HepG2 (cell line): Measurements from ENCODE around the gene BCAS1. TPM values are rescaled to one million over a fixed set of nuclear protein-coding genes. Genes with fewer than 3 reads are reported as not detected.
A peak's percentile ranks its signal among the peaks of the same experiment; 100 is the strongest.

Source experiments
- ATAC-seq: fragments of 200-7000 bp; cut with Tn5 transposase; 3 replicates; pipeline ENCODE4 v1.9.1; 2020; ENCODE audit warnings: mild to moderate bottlenecking, moderate library complexity
- BruUV-seq: library from RNA; stranded (reverse); fragments of 400-500 nt; replicated peaks from 2 replicates; lab custom pipeline; 2021; lab: Mats Ljungman, UMichigan
- CTCF ChIA-PET: fragments of 300-600 bp; formaldehyde crosslinking; extraction: SDS; loops from one replicate; lab custom pipeline; 2021; ENCODE audit warnings: low total read pairs, inconsistent platforms, low intra/inter-chr PET ratio; lab: Yijun Ruan, JAX
- POLR2A ChIA-PET: fragments of 350-600 bp; sonication (Branson Sonifier 250); formaldehyde crosslinking; loops from one replicate; lab custom pipeline; 2020; ENCODE audit warnings: antibody characterized with exemption, inconsistent platforms; lab: Yijun Ruan, JAX
- DNase-seq: peaks from one replicate; pipeline ENCODE4 v3.0.0-alpha.2; 2015; ENCODE audit warnings: low spot score
- FAIRE-seq: peaks from 3 replicates; lab custom pipeline; 2011; peaks lifted over from hg19 to GRCh38; lab: Jason Lieb, UNC
- H2AFZ ChIP-seq: one replicate; pipeline ENCODE4 v1.6.1; 2011; ENCODE audit warnings: low read length, inconsistent platforms
- H3K27ac ChIP-seq: fragments of 300-600 bp; 3 replicates; pipeline ENCODE4 v1.8.0; 2011; ENCODE audit warnings: mixed run types, mild to moderate bottlenecking, mixed read lengths, low read length, inconsistent platforms; ENCODE audit not compliant: insufficient read depth; ENCODE audit errors: extremely low read length
- H3K27me3 ChIP-seq, 2 experiments: fragments of 200-600 bp in 1 of 2; 2 replicates in 1 of 2; 3 replicates in 1 of 2; pipeline versions ENCODE4 v1.6.0 to v1.8.0; 2011; ENCODE audit warnings: low read length in 2 of 2, mild to moderate bottlenecking in 2 of 2, moderate library complexity in 2 of 2, inconsistent platforms in 1 of 2; ENCODE audit not compliant: insufficient read depth in 2 of 2, control insufficient read depth in 1 of 2
- H3K36me3 ChIP-seq, 2 experiments: fragments of 200-600 bp in 1 of 2; replicated peaks in 1 of 2; 2 replicates in 1 of 2; 3 replicates in 1 of 2; pipeline versions ENCODE4 v1.5.1 to v1.8.0; 2011; ENCODE audit warnings: low read length in 2 of 2, inconsistent platforms in 1 of 2; ENCODE audit not compliant: insufficient read depth in 2 of 2, control insufficient read depth in 1 of 2
- H3K4me1 ChIP-seq: 2 replicates; pipeline ENCODE4 v1.5.1; 2012; ENCODE audit warnings: low read length, inconsistent platforms; ENCODE audit not compliant: insufficient read depth
- H3K4me2 ChIP-seq: 2 replicates; pipeline ENCODE4 v1.6.0; 2011; ENCODE audit warnings: low read depth, low read length, inconsistent platforms
- H3K4me3 ChIP-seq, 3 experiments: fragments of 200-600 bp in 1 of 3; sonication (generic), shearing (Covaris generic) in 1 of 3; replicated peaks in 1 of 3; 2 replicates each; pipeline ENCODE4 v1.5.1; 2011 to 2016; ENCODE audit warnings: low read length in 3 of 3, inconsistent platforms in 2 of 3, low read depth in 2 of 3, mild to moderate bottlenecking in 2 of 3, control low read depth in 1 of 3, mixed read lengths in 1 of 3; ENCODE audit not compliant: insufficient read depth in 1 of 3
- H3K79me2 ChIP-seq: one replicate; pipeline ENCODE4 v1.6.1; 2011; ENCODE audit warnings: low read length, inconsistent platforms; ENCODE audit not compliant: insufficient read depth
- H3K9ac ChIP-seq: 2 replicates; pipeline ENCODE4 v1.6.0; 2011; ENCODE audit warnings: mild to moderate bottlenecking, low read depth, low read length, inconsistent platforms; ENCODE audit not compliant: insufficient read depth
- H3K9me3 ChIP-seq: 2 replicates; pipeline ENCODE4 v1.5.1; 2012; ENCODE audit warnings: mild to moderate bottlenecking, low read length
- H4K20me1 ChIP-seq: 2 replicates; pipeline ENCODE4 v1.6.0; 2011; ENCODE audit warnings: inconsistent platforms, mild to moderate bottlenecking, low read length, moderate library complexity; ENCODE audit not compliant: insufficient read depth
- ATF7 ChIP-seq, 2 experiments: fragments of 450-650 bp in 1 of 2; sonication (generic) in 1 of 2; formaldehyde crosslinking in 1 of 2; IDR thresholded peaks; 2 replicates each; pipeline versions ENCODE4 v1.4.0 to v1.6.1; 2016 to 2020; ENCODE audit warnings: antibody characterized with exemption in 1 of 2, mild to moderate bottlenecking in 1 of 2, missing genetic modification reagents in 1 of 2
- HDAC6 ChIP-seq: fragments of 200-600 bp; sonication (generic); IDR thresholded peaks from 2 replicates; pipeline ENCODE4 v1.7.0; 2017; ENCODE audit warnings: mild to moderate bottlenecking, antibody characterized with exemption, low read length, low read depth
- HMG20B ChIP-seq: conservative IDR thresholded peaks from 2 replicates; pipeline ENCODE4 v1.6.1; 2016; ENCODE audit warnings: missing genetic modification reagents, missing compliant biosample characterization
- NCOA2 ChIP-seq: sonication (generic); formaldehyde crosslinking; IDR thresholded peaks from 2 replicates; pipeline ENCODE4 v1.8.0; 2022; ENCODE audit warnings: inconsistent platforms
- NR2F6 ChIP-seq, 2 experiments: IDR thresholded peaks; 2 replicates each; pipeline ENCODE4 v1.6.1; 2016; ENCODE audit warnings: antibody characterized with exemption in 1 of 2, mild to moderate bottlenecking in 1 of 2
- RARA ChIP-seq: IDR thresholded peaks from 2 replicates; pipeline ENCODE4 v1.6.1; 2016; ENCODE audit warnings: missing genetic modification reagents, missing compliant biosample characterization
- SAP130 ChIP-seq: IDR thresholded peaks from 2 replicates; pipeline ENCODE4 v1.6.1; 2016; ENCODE audit warnings: low read depth
- SNRNP70 ChIP-seq: fragments of 200-400 bp; formaldehyde crosslinking; IDR thresholded peaks from 2 replicates; pipeline ENCODE4 v1.6.1; 2017; ENCODE audit warnings: mild to moderate bottlenecking, low read depth, low read length, moderate library complexity
- SOX13 ChIP-seq, 3 experiments: fragments of 450-650 bp in 1 of 3; sonication (generic) in 1 of 3; formaldehyde crosslinking in 1 of 3; IDR thresholded peaks in 2 of 3; conservative IDR thresholded peaks in 1 of 3; 2 replicates each; pipeline versions ENCODE4 v1.5.0 to v1.6.1; 2016 to 2020; ENCODE audit warnings: antibody characterized with exemption in 1 of 3, mild to moderate bottlenecking in 1 of 3, missing compliant biosample characterization in 1 of 3, missing genetic modification reagents in 1 of 3, moderate library complexity in 1 of 3
- STAT5B ChIP-seq: sonication (generic); formaldehyde crosslinking; IDR thresholded peaks from 2 replicates; pipeline ENCODE4 v1.4.0; 2020; ENCODE audit warnings: missing genetic modification reagents
- THAP11 ChIP-seq: IDR thresholded peaks from 2 replicates; pipeline ENCODE4 v1.6.1; 2016; ENCODE audit warnings: missing biosample characterization, missing genetic modification reagents
- ZBTB1 ChIP-seq: sonication (generic); formaldehyde crosslinking; IDR thresholded peaks from 2 replicates; pipeline ENCODE4 v1.4.0; 2020; ENCODE audit warnings: missing genetic modification reagents, borderline replicate concordance
- ZBTB49 ChIP-seq: sonication (generic); formaldehyde crosslinking; IDR thresholded peaks from 2 replicates; pipeline ENCODE4 v1.4.0; 2020; ENCODE audit warnings: missing genetic modification reagents, borderline replicate concordance
- ZNF101 ChIP-seq: sonication (generic); formaldehyde crosslinking; IDR thresholded peaks from 2 replicates; pipeline ENCODE4 v1.4.0; 2020; ENCODE audit warnings: mild to moderate bottlenecking, low read depth, missing genetic modification reagents, borderline replicate concordance
- ZNF232 ChIP-seq: sonication (generic); formaldehyde crosslinking; IDR thresholded peaks from 2 replicates; pipeline ENCODE4 v1.4.0; 2020; ENCODE audit warnings: missing genetic modification reagents, borderline replicate concordance
- ZNF34 ChIP-seq: sonication (generic); formaldehyde crosslinking; IDR thresholded peaks from 2 replicates; pipeline ENCODE4 v1.4.0; 2020; ENCODE audit warnings: mild to moderate bottlenecking, missing genetic modification reagents, borderline replicate concordance
- ZNF570 ChIP-seq: sonication (generic); formaldehyde crosslinking; IDR thresholded peaks from 2 replicates; pipeline ENCODE4 v1.4.0; 2020; ENCODE audit warnings: mild to moderate bottlenecking, missing genetic modification reagents, borderline replicate concordance
- ZSCAN22 ChIP-seq: sonication (generic); formaldehyde crosslinking; IDR thresholded peaks from 2 replicates; pipeline ENCODE4 v1.4.0; 2020; ENCODE audit warnings: mild to moderate bottlenecking, missing genetic modification reagents
- ZSCAN29 ChIP-seq: sonication (generic); formaldehyde crosslinking; conservative IDR thresholded peaks from 2 replicates; pipeline ENCODE4 v1.4.0; 2020; ENCODE audit warnings: mild to moderate bottlenecking, missing genetic modification reagents
- ZSCAN9 ChIP-seq: IDR thresholded peaks from 2 replicates; pipeline ENCODE4 v1.6.1; 2016; ENCODE audit warnings: borderline replicate concordance
- in situ Hi-C: cut with HindIII; loops from 2 replicates; pipeline ENCODE4 v1.10.0; 2017; ENCODE audit warnings: low pct_unique_long_range_greater_than_20kb; ENCODE audit not compliant: extremely low pct_ligation_motif_present
- intact Hi-C: fragments of 100-400 bp; cut with micrococcal nuclease; formaldehyde crosslinking; loops from one replicate; pipeline ENCODE4 v1.10.0; 2022; ENCODE audit not compliant: unreplicated experiment
- polyA plus RNA-seq, 8 experiments: library from polyadenylated mRNA; depleted of rRNA in 3 of 8; stranded (reverse) in 7 of 8; unstranded in 1 of 8; fragments of >200 nt; fragmentation: Illumina TruSeq in 4 of 8; extraction: Trizol in 4 of 8; gene quantifications; 2 replicates each; pipeline versions ENCODE4 v1.2.1 to v1.2.3, GENCODE V29; 2011 to 2016; ENCODE audit warnings: low read depth in 4 of 8, missing spikeins in 1 of 8, mixed read lengths in 1 of 8; ENCODE audit not compliant: insufficient read depth in 1 of 8
- total RNA-seq, 5 experiments: library from RNA; depleted of rRNA; stranded (reverse); fragments of >200 nt; fragmentation: Illumina TruSeq; extraction: Trizol; gene quantifications; 2 replicates each; pipeline ENCODE4 v1.2.3, GENCODE V29; 2016; ENCODE audit warnings: low read depth in 1 of 5
- TF ChIP-seq, protein P1 (sequence below): sonication (generic); formaldehyde crosslinking; IDR thresholded peaks from 2 replicates; pipeline ENCODE4 v1.4.0; 2020; ENCODE audit warnings: missing genetic modification reagents, borderline replicate concordance

Gene BCAS1
- total and polyA plus RNA-seq, 2 of the 13 experiments (the other 11 are each of a cell fraction or from before 2014, with no cell fraction given): 0.55 to 0.91 TPM

DNA sequence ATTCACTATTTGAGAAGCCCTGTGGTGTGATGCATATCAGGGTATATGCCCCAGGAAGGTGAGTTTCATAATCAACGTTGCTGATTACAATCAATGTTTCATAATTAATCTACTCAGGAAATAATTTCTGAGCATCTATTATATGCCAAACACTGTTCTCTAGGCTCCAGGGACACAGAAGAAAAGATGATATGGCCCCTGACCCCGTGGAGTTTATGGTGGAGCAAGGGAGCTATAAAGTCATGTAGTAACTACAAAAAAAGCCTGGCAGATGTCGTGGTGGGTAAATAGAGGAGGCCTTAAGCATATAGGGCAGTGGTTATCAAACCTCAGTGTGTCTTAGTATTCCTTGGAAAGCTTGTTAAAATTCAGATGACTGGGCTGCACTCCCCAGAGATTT, 40.1 kb upstream of the BCAS1 start (continued):
- TF ChIP-seq ZSCAN22 (0 out of 2 replicates have a peak, but pooled peaks have one; percentile 53), HDAC6 (no peak), ZNF101 (0 out of 2 replicates have a peak, but pooled peaks have one; percentile 48), THAP11 (CRISPR knock-in tag) (0 out of 2 replicates have a peak, but pooled peaks have one; percentile 0), ZSCAN29 (peak; percentile 58; the same call in 1 of the 2 replicates), ZNF34 (CRISPR knock-in tag) (peak; percentile 83; the same call in 1 of the 2 replicates)

- H3K4me1 ChIP-seq: peaks cover 97% of the 10 kb centered on the region
- no peak overlapping the region for H3K9ac ChIP-seq
- no TSS peak for BruUV-seq
- H3K9me3 ChIP-seq: 0 out of 2 replicates have a peak, but pooled peaks cover 4% of the 10 kb centered on the region
- H3K4me2 ChIP-seq: no peak overlapping the region
- in situ Hi-C loops: no loop called here
- H2AFZ ChIP-seq: no peak overlapping the region
- peak overlapping the region; percentile 10 for H3K27ac ChIP-seq
- no peak overlapping the region for H3K4me3 ChIP-seq
- no peaks in the 10 kb centered on the region for H3K27me3 ChIP-seq
- no peak for FAIRE-seq
- no peak for ATAC-seq
- peak; percentile 66 for DNase-seq
- H4K20me1 ChIP-seq: no peaks in the 10 kb centered on the region
- intact Hi-C loops: no loop called here
- ChIA-PET CTCF (no interaction called here), POLR2A (interaction anchor here (1.1 to 11.5 kb wide), 6 partner anchors 13 to 310 kb away, joined by 3 to 287 read pairs (median 20); partner anchors contain the start of gene CYP24A1)
- H3K36me3 ChIP-seq: no peaks in the 10 kb centered on the region
- H3K79me2 ChIP-seq: no peaks in the 10 kb centered on the region
- TF ChIP-seq STAT5B (no peak), ZNF570 (no peak), NCOA2 (CRISPR knock-in tag) (peak; percentile 32; the same call in 1 of the 2 replicates), ZSCAN9 (CRISPR knock-in tag) (0 out of 2 replicates have a peak, but pooled peaks have one; percentile 21), SOX13 (IDR thresholded peaks at IDR 0.05) (no peak), SOX13 (CRISPR knock-in tag; conservative IDR thresholded peaks at IDR 0.05 in 1 of 2, IDR thresholded peaks at IDR 0.05 in 1 of 2) (peak in 1 of 2 experiments; percentile 52; a peak in 1 of 4 replicates), SAP130 (CRISPR knock-in tag) (peak; percentile 37), HMG20B (CRISPR knock-in tag) (no peak), NR2F6 (IDR thresholded peaks at IDR 0.05) (no peak), NR2F6 (CRISPR knock-in tag; IDR thresholded peaks at IDR 0.05) (0 out of 2 replicates have a peak, but pooled peaks have one; percentile 39), ZBTB49 (CRISPR knock-in tag) (no peak), ATF7 (IDR thresholded peaks at IDR 0.05) (peak; percentile 40), ATF7 (CRISPR knock-in tag; IDR thresholded peaks at IDR 0.05) (no peak), ZNF232 (CRISPR knock-in tag) (no peak), ZBTB1 (CRISPR knock-in tag) (no peak), RARA (CRISPR knock-in tag) (peak; percentile 46; the same call in 1 of the 2 replicates), SNRNP70 (no peak)
- TF ChIP-seq, protein P1, sequence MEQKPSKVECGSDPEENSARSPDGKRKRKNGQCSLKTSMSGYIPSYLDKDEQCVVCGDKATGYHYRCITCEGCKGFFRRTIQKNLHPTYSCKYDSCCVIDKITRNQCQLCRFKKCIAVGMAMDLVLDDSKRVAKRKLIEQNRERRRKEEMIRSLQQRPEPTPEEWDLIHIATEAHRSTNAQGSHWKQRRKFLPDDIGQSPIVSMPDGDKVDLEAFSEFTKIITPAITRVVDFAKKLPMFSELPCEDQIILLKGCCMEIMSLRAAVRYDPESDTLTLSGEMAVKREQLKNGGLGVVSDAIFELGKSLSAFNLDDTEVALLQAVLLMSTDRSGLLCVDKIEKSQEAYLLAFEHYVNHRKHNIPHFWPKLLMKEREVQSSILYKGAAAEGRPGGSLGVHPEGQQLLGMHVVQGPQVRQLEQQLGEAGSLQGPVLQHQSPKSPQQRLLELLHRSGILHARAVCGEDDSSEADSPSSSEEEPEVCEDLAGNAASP (CRISPR knock-in tag): peak; percentile 44; the same call in 1 of the 2 replicates
These were observed 39.6 kb upstream of the BCAS1 start for GRCh38 chr20:54110041-54110440.
